HG03432 (cell line): ENCODE measurements around the gene SPON2.

Experiments used
- ATAC-seq: cut with Tn5 transposase; IDR thresholded peaks from one replicate; pipeline ENCODE4 v1.9.1; 2021; ENCODE audit warnings: mild to moderate bottlenecking, moderate library complexity; ENCODE audit not compliant: unreplicated experiment

SPON2 gene

DNA sequence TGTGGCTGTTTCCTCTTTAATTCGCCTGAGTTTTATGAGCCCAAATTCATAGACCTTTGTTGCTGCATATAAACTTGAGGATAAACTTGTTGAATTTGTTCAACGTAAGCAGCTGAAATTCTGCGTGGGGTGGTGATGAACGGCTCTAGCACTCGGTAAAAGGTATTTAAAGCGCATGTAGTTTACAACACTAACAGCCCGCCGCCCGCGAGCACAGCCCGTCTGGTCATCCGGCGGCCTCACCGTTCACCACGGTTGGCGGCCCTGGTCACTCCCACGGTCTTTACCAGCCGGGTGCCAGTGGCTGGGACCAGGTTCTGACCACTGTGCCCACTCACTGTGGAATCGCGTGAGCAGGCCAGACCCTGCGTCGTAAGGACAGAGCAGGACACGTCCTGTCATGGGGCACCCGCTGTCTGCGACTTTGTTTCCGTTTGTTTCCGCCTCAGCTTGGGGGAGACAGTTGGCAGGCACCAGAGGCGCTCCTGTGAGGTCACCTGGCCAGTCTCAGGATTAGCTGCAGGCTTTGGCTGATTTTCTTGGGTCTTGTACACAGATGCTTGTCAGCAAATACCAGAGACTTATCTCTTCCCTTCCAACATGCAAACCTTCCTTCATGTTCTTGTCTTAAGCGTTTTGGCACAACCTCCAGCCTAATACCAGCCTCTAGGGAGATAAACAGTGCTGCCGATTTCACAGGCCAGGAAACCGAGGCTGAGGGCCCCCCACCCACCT lies 36.8 kb upstream of the SPON2 start:
- no peak for ATAC-seq

DNA sequence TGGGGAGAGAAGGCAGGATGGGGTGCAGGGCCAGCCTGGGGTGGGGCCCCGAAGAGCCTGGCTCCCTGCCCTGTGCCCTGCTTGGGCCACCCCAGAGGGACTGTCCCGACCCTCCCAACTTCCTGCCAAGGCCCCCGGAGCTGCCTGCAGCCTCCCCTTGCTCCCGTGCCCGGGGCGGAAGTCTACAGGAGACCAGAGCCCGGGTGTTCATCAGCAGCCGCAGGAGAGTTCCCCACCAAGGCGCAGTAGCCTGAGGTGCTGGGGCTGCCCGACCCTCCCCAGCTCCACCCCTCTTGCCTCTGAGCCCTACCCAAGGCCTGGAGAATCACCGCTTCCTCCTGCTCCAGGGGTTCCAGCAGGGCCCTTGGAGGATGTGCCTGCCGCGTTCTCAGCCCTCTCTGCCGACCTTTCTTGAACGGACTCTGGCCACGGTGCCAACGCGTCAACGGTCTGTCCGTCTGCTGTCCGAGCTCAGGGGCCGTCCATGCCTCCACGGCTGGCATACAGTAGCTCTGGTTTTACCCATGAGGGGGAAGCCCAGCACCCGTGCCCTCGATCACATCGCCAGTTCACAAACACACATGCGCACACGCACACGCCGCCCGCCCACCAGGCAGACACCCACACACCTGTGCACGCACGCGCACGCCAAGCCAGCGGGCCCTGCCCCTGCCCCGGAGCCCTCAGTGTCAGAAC lies 36.0 kb upstream of the SPON2 start:
- ATAC-seq, result no peak

GRCh38 chr4:1207603-1208265 lies 35.4 kb upstream of the SPON2 start:
- ATAC-seq, result no peak

DNA sequence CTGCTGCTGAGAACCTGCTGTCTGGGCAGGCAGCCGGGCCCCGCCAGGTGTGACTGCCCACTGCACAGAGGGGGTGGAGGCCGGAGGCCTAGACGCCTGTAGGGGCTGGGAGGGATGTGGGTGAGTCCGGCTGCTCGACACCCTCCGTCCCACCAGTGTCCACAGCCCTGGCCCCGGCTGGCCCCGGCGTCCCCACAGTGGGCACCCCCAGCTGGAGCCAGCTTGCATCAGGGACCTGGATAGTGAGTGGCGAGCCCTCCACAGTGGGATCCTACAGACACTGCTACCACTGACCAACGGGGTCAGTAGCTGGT lies 34.7 kb upstream of the SPON2 start:
- ATAC-seq, result no peak

- ATAC-seq, result no peak
Observed at GRCh38 chr4:1206299-1207156, 34.1 kb upstream of the SPON2 start.

- ATAC-seq, result no peak
Observed at GRCh38 chr4:1205586-1206298, 33.4 kb upstream of the SPON2 start.

DNA sequence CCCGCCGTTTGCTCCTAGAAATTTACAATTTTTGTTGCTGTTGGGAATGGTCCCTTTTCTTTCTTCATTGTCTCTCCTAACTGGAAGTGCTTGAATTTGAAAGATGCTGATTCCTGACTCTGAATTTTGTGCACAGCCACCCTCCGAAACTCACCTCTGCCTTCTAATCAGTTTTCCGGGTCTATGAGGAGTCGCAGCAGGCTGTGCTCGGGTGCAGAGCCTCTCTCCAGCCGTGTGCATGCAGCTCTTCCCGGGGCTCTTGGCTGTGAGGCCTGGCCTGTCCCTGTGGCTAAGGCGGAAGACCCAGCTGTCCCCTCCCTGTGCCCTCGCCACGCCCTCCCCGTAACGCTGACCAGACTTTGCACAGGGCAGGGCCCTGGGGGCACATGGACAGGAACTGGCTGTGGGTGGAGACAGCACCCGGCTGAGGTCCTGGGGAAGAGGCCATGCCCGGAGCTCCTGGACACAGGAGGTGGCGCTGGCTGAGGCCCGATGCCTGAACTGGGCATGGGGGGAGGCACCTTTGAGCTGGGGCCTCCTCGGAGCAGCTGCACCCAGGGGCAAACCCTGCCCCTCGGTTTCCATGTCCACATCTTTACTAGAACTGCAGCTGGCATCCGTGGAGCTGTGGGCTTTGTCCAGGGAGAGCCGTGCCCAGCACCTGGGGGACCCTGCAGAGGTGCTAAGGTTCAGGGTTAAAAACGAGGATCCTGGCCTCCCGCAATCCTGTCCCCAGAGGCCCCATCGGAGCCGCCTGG lies 32.6 kb upstream of the SPON2 start:
- ATAC-seq, result no peak

GRCh38 chr4:1204286-1204827 lies 32.0 kb upstream of the SPON2 start:
- ATAC-seq, result no peak

- ATAC-seq, result no peak
Observed at GRCh38 chr4:1203026-1203616, 30.7 kb upstream of the SPON2 start.

DNA sequence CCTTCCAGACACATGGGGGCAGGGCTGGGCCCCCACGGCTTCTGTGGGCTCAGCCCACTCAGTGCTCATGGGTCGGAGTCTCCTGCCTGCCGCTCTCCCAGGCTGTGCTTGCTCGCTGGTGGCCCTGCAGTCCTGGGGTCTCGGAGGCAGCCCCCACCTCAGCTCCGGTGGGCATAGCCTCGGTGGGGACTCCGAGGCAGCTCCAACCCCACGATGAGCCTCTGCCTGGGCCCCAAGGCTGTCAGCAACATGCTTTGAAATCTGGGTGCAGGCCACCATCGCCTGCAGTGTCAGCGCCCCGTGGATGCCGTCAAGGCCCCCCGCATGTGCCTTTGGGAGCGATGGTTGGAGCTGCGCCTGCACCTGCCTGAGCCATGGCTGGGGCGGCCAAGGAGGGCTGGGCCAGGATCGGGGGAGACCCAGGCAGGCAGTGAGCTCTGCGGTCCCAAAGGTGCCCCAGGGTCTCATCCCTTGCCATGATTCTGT lies 30.2 kb upstream of the SPON2 start:
- ATAC-seq, result no peak

DNA sequence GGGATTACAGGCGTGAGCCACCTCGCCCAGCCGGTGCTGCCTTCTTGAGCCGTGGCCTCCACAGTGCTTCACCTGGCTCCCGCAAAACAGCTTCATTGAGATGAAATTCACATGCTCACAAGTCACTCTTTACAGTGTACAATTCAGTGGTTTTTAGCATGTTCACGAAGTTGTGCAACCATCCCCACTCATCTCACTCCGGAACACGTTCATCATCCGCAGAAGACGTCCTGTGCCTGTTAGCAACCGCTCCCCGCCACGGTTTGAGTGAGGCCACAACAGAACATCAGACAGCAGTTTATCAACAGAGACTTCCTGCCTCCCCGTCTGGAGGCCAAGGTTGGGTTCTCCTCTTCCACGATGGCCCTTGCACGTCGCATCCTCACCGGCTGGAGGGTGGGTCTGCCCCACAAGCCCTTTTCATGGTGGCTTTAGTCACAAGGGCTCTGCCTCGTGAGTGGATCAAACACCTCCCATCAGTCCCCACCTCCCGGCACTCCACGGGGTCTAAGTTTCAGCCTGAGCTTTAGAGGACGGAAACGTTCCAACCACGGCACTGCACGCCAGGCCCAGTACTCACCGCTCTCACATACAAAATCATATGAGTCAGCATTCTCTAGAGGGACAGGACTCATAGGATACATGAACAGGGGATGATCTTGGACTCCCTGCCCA lies 29.6 kb upstream of the SPON2 start:
- ATAC-seq, result peak; percentile 26

DNA sequence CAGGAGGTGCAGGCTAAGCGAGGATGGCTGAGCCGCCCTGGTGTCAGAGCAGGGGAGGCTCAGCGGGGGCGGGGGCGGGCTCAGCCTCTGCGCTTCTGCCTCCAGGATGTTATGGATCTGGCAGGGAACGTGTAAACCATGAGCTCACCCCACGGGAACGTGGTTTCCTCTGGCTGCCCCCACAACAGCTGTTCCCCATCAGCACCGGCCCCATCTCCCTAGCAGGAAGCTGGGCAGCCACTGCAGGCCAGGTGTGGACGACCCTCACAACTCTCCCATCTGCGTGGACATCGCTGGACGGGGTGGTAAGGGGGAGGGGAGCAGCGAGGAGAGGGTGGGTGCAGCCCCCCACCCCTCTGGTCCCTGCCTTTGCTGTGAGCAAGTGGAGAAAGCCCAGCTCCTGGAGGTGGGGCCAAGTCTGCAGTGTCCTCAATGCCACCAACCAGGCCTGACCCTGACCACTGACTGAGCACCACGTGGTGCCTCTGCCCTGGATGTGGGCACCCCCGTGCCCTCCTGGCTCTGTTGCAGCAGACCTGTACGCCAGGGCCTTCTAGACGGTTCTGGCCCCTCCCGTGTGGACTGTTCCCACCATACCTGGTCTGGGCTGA lies 28.1 kb upstream of the SPON2 start:
- peak; percentile 16 for ATAC-seq

GRCh38 chr4:1199556-1200331 lies 27.4 kb upstream of the SPON2 start:
- ATAC-seq, result no peak

DNA sequence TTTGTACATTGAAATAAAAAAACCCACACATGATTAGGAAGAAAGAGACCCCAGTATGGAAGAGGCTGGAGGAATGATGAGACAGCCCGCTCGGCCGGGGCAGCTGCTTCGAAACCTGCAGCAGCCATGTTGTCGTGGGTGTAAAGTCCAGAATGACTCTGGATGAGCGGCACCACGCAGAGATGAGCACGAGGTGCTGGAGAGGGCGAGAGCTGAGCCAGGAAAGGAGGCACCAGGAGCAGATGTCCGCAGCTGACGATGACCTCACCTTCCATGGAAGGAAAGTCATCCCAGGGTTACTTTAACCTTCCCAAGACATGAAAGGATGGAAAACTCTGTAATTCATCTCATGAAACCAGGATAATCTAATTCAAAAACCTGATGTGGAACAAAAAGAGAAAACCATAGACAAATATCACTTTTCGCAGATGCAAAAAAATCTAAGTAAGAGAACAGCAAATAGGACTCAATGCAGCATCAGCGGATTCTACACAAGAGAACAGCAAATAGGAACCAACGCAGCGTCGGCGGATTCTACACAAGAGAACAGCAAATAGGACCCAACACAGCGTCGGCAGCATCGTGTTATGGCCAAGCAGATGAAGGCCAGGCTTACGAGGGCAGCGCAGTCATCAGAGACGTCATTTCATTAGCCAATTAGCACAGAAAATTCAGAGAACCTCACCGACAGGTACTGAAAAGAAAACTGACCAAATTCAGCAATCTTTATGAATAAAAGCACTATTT lies 25.9 kb upstream of the SPON2 start:
- no peak for ATAC-seq

DNA sequence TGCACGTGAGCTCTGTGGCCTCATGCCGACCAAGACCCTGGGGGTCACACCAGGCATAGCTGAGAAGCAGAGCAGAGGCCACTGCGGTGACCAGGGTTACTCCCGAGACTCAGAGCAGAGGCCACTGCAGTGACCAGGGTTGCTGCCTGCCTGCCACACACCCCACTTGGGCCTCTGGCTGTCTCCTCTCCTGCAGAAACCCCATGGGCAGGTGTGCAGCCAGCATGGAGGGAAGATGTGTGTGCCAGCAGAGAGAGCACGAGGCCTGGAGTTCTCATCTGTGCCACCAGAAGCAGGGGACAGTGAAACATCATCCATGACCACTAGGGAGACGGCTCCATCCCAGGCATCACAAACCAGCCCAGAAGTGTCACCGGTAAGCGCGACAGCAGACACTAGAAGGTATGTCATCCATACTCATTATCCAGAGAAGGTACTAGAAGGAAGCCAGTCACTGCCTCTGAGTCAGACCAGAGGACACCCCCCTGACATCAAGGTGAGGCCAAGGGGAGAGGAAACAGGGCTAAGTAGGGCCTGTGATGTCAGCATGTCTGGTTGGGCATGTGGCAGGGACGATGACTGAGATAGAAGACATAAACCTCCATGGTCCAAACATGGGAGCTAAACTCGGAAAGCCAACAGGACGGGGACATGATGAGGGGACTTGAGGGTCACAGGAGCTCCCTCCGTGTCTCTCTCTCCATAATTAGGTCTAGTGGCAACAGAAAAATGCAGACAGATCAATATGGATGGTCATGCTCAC lies 24.2 kb upstream of the SPON2 start:
- ATAC-seq, result no peak

DNA sequence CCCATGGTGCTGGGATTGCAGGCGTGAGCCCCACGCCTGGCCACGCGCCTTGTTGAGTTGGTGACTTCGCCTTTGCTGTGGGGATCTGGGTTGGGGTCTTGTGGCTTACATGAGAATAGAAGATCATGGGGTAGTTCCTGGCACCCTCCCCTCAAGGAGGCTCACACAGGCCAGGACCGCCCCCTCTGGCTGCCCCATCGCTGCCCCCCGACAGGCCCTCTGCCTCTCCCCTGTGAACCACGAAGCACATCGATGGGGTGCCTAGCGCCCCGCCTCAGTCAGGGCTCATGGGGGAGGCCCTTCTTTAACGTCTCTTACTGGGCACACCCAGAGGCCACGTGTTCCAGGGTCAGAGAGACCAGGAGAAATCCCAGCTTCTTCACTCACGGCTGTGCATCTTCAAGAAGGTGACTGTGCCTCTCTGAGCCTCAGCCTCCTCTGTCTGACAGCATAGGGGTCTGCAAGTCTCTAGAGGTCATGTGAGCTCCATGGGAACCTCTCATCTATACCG lies 23.6 kb upstream of the SPON2 start:
- no peak for ATAC-seq
